Fibroblast of peridontal ligament (primary cell): Measurements from ENCODE around the gene TCIRG1.

ENCODE experiments used
- DNase-seq: peaks from one replicate; pipeline ENCODE4 v3.0.0-alpha.2; 2010; ENCODE audit errors: extremely low read depth

The TCIRG1 gene

DNA sequence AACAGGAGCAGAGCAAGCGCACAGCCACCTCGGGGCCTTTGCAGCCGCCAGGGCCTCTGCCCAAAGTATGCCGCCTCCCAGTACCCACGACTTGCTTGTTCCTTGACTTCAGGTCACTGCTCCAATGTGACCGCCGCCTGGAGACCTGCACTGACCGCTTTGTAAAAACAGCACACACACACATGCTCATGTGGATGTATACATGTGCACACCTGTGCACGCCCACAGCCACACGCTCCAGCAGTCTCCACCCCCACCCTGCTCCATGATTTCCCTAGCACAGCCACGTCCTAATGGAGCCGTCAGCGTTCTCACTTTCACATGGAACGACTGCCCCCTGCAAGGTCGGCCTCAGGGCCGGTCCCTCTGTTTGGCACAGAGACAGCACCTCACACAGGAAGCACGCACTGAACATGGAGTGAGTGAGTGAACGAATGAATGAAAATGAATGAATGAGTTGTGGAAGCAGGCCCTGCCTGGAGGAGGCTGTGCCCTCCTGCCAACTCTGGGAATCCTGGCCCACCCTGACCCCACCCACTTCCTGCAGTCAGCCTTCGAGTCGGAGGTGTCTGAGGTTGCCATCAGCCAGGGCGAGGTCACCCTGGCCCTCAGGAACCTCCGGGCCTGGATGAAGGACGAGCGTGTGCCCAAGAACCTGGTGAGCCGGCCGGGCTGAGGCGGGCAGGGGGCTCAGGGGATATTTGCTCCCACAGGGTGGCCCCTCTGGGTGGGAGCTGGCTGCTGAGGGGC, 20.7 kb upstream of the TCIRG1 start:
- DNase-seq: no peak

DNA sequence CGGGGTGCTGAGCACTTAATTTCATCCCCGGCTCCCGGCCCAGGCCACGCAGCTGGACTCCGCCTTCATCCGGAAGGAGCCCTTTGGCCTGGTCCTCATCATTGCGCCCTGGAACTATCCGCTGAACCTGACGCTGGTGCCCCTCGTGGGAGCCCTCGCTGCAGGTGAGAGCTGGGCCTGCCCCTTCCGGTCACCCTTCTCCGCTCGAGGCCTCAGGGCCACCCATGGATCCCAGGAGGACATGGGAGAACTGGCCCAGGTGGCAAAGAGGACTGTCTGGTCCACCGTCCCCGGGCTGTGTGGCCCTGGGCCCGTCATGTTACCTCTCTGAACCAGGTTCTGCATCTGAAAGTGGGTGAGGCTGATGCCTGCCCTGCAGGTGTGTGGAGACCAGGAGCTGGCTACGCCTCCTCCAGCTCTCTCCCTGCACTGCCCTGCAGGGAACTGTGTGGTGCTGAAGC, 20.1 kb upstream of the TCIRG1 start:
- DNase-seq: no peak

DNA sequence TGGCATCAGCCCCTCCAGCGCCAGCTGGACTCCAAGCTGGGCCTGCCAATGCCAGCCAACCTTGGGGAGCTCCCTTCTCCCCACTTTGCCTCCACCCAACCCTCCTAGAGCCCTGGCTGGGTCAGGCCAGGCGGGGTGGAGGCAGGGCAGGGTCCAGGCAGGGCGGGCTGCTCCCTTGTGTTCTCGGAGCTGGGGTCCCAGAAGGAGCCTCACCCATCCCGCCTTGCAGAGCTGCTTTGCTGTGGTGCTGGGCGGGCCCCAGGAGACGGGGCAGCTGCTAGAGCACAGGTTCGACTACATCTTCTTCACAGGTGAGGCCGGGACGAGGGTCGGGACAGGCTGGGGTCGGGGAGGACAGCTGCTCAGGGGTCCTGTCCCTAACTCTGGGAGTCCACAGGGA, 19.3 kb upstream of the TCIRG1 start:
- no peak for DNase-seq

DNA sequence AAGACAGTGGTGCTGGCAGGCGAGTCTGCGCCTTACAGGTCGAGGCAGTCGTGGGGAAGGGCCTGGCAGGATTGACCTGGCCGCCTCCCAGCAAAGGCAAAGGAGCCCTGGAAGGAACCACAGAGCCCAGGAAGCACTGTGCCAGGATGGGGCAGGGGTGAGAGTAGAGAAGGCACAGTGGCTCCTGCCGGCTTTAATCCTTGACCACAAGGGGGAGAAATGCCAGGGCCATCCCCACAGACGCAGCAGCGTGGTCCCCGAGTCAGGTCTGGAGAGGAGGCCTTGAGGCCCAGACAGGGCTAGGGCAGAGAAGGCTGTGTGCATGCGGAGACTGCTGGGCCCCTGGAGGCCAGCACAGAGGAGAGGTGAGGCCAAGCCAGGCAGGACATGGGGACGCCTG, 18.2 kb upstream of the TCIRG1 start:
- peak; percentile 30 for DNase-seq

DNA sequence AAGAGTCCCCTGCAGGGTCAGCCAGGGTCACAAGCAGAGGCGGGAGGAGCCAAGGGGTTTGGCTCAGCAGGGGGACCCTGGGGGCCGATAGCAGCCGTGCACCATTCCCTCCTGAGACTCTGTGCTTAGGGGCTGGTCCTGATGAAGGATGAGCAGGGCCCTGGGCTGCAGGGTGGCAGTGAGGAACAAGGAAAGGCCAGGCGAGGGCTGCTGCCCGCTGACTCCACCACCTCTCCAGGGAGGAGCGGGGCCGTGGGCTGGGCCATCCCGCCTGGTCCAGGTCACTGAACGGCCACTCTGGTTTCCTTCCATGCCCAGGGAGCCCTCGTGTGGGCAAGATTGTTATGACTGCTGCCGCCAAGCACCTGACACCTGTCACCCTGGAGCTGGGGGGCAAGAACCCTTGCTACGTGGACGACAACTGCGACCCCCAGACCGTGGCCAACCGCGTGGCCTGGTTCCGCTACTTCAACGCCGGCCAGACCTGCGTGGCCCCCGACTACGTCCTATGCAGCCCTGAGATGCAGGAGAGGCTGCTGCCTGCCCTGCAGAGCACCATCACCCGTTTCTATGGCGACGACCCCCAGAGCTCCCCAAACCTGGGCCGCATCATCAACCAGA, 17.5 kb upstream of the TCIRG1 start:
- peak; percentile 10 for DNase-seq

DNA sequence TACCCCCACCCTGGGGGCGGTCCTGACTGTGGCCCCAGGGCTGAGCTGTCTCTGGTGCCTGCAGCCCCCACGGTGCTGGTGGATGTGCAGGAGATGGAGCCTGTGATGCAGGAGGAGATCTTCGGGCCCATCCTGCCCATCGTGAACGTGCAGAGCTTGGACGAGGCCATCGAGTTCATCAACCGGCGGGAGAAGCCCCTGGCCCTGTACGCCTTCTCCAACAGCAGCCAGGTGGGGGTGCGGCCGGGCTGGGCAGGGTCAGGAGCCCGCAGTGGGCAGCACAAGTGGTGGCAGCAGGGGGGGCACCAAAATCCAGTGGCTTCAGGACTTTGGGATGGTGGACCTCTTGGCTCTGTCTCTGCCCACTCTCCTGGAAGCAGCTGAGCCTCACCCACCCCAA, 16.3 kb upstream of the TCIRG1 start:
- DNase-seq: no peak

DNA sequence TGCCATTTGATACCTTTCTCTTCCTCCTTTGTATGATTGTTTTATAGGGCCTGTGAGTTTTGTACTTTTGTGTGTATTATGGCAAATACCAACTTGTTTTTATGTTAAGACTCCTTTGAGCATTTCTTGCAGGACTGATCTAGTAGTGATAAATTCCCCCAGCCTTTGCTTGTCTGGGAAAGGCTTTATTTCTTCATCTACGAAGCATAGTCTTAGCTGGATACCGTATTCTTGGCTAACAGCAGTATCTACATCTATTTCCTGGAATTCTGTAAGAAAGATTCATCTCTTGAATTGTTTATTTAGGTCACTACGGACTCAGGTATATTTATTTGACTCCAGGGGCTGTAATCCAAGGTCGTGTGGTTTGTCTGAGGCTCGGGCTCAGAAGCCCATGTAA, 14.3 kb upstream of the TCIRG1 start:
- no peak for DNase-seq

DNA sequence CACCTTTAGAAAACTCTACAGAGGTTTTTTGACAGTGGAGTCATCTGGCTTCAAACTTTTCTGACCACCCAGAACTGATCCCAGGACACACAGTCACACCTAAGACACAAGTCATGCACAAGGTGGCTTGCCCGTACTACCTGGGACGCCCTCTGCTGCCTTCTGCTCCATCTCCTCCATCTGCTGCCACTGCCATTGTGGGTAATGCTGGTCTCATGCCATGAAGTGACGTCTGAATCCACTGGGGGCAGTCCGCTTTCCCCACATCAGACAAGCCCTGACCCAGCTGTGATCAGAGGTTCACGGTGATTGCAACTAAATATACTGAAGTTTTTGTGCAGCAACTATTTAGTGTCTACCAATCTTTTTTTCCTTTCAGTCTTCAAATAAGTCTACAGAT, 13.8 kb upstream of the TCIRG1 start:
- DNase-seq: peak; percentile 18

DNA sequence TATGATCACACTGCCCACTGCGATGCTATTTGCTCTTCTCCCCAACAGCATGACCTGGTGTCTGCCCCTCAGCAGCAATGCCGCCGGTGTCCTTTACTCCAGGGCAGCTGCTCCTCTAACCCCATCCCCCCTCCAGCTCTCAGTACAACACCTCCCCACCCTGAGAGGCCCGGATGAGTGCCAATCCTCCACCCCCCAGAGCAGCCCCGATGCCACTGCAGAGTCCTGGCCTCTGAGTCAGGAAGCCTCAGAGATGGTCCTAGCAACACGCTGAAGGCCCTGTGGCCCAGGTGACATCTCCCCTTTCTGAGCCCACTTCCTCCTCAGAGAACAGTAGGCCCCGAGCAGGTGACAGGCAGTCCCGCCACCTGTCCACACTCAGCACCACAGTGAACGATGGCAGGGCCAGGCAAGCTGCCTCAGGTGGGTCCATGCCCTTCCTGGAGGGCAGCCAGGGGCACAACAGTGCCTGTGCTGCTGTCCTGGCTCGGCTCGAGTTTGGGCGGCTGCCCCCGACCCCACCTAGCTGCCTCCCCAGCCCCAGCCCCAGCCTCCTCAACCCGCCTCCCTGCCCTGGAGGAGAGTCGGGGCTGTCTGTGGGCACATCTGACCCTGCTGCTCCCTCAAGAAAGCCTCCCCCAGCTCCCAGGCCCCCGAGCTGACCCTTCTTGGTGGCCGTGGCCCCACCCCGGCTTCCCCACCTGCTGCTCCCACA, 12.3 kb upstream of the TCIRG1 start:
- DNase-seq: no peak

DNA sequence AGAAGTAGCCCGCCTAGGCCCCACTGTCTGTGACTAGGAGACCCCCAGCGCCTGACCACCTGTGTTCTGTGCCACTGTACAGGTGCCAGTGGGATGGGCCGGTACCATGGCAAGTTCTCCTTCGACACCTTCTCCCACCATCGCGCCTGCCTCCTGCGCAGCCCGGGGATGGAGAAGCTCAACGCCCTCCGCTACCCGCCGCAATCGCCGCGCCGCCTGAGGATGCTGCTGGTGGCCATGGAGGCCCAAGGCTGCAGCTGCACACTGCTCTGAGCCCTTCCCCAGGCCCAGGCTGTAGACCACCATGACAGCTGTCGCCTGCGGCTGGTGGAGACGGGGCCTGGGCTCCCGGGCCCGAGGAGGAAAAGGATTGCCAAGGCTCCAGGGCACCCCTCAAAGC, 11.2 kb upstream of the TCIRG1 start:
- DNase-seq: no peak

DNA sequence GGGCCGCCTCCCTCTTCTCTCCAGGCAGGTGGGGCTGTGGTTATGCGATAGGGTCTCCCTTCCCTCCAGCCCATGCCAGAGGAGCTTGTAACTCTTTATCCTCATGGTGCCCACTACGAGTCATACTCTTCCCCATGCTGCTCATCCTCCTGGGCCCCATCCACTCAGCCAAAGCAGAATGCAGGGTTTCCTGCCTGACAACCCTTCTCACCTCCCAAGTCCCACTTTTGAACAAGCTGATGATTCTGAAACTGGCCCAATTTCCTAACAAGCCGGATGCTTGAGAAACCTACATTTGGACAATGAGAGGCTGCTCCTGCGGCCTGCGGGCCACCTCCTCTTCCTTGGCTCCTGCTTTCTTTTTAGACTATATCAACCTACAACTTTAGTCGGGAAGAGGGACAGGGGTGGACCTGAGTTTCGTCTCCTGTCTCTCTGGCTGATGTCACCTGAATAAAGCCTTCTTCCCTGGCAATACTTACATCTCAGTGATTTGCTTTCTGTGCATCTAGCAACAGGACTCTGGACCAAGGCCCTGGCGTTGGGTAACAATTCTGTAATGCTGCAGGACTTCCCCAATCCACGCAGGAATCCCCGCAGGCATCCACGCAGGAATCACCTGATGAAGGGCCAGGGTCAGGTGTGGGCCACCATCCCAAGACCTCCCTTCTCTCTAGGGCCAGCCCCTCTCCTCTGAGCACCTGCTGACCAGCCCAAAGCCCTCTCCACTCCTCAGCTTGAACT, 9.9 kb upstream of the TCIRG1 start:
- peak; percentile 17 for DNase-seq

DNA sequence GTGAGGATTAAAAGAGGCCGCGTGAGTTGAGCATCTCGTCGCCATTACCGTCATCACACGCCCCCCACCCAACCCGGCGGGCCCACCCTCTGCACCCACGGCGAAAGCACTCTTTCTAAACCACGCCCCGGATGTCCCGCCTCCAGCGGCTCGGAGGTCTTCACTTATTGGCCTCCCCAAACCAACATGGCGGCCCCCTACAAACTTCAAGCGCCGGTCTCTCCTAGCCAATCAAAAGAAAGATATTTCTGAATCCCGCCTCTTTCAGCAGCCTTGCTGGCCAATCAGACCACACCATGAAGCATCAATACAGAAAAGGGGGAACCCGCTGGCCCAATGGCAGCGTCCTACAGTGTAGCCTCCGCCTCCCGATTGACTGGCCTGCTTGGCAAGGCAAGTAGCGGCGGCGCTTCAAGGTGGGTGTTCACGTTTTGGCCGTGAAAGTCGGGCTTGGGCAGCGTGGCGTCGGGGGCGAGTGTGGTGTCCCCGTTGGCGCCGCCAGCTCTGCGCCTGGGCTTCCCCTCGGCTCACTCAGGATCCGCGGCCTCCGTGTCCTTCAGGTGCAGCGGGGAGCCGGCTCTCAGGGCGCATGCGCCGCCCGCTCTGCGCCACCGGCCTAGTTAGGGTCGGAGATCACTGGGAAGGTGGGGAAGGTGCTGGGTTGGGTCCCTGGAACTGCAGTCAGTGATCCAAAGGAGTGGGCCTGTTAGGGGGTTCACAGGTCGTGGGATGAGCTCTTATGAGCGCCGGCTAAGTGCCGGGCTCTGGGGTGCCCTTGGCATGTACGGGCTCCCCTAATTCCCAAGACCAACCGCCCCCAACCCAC, 8.3 kb upstream of the TCIRG1 start, which contains the start of gene NDUFS8:
Gene NDUFS8, plus strand, starts transcription at position 364 of the 826 bp plus-strand sequence. CDS start 1,471 bp downstream, outside the sequence.
- DNase-seq: peak; percentile 99

DNA sequence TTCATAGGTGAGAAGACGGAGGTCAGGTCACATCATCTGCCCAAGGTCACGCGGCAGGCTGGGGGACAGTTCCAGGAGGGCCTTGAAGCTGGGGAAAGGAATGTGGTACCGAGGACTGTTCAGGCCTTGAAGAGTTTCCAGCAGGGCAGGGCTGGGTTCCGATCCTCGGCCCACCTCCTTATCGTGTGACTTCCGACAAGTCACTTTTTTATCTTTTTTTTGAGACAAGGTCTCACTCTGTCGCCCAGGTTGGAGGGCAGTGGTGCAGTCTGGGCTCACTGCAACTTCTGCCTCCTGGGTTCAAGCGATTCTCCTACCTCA, 7.7 kb upstream of the TCIRG1 start:
- DNase-seq: peak; percentile 38

DNA sequence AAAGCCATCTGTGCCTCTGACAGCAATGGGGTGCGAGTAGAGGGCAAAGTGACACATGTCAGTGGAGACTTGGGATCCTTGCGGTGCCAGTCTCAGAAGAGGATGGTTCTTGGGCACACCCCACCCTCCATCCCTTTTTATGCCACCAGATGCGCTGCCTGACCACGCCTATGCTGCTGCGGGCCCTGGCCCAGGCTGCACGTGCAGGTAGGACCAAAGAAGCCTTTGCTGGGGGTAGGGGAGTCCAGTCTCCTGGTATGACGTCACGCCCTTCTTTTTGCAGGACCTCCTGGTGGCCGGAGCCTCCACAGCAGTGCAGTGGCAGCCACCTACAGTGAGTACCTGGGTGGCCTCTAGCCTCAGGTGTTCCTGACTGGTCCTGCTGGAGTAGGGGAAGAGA, 6.8 kb upstream of the TCIRG1 start:
- no peak for DNase-seq

DNA sequence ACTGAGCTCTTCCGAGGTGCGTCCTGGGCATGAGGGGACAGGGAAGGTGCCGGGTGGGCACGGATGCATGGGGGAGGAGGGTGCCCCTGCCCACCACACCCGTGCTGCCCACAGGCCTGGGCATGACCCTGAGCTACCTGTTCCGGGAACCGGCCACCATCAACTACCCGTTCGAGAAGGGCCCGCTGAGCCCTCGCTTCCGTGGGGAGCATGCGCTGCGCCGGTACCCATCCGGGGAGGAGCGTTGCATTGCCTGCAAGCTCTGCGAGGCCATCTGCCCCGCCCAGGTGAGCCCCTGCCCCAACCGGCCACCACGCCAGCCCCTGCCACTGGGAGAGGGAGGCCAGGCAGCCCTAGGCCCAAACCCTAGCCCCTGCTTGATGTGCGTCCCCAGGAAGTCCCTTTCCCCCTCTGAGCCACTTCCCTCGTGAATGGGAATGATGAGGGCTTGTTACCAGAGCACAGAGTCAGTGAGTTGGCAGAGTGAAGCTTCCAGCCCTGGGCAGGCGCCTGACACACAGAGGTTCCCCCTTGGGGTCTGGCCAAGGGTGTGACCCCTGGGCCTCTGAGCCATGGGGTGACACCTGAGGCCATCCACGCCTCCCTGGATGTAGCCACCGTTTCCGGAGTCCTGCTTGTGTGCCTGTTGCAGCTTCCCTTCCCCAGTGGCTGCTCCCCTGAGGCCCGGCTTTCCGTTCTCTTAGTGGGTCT, 5.7 kb upstream of the TCIRG1 start:
- no peak for DNase-seq

DNA sequence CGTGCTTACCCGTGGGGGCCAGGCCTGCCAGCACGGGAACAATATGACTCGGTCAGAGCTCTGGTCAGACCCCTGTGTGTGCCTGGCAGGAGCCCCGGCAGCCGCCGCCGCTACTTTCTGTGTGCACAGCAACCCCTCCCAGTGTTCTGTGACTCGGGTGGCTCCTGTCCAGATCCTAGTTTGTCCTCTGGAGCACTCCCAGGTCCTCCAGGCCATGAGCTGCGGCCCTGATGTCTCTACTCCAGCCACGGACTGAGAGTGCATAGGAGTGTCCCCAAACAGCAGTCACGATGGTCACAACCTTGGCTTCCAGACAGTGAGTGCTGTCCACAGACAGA, 5.1 kb upstream of the TCIRG1 start:
- no peak for DNase-seq

DNA sequence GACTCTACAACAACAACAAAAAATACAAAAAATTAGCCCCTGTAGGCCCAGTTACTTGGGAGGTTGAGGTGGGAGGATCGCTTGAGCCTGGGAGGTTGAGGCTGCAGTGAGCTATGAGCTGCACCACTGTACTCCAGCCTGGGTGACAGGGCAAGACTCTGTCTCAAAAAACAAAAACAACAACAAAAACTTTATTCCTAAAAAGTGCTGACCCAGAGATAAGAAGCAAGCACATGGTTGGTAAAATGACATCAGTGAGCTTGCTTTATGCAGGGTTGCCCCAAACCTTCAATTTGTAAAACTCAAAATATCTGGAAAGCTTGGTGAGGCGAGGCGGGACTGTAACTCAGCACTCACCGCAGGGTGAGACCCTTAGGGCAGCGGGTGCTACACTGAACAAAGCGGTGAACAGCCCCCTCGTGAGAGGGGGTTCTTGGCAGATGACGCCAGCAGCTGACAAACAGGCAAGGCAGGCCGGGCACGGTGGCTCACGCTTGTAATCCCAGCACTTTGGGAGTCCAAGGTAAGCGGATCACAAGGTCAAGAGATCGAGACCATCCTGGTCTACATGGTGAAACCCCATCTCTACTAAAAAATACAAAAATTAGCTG, 3.5 kb upstream of the TCIRG1 start:
- DNase-seq: no peak

DNA sequence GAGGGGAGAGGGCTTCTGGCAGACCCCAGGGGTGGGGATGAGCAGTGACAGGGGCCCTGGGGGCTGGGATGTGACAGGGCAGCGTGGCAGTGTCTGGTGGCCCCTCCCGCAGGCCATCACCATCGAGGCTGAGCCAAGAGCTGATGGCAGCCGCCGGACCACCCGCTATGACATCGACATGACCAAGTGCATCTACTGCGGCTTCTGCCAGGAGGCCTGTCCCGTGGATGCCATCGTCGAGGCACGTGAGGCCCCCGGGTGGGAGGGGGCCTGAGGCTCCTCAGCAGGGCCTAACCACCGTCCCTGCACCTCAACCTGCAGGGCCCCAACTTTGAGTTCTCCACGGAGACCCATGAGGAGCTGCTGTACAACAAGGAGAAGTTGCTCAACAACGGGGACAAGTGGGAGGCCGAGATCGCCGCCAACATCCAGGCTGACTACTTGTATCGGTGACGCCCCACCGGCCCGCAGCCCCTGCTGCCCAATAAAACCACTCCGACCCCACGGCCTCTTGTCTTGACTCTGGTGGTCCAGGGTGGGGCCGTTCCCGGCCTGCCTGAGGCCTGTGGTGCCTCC, 2.6 kb upstream of the TCIRG1 start:
- no peak for DNase-seq

DNA sequence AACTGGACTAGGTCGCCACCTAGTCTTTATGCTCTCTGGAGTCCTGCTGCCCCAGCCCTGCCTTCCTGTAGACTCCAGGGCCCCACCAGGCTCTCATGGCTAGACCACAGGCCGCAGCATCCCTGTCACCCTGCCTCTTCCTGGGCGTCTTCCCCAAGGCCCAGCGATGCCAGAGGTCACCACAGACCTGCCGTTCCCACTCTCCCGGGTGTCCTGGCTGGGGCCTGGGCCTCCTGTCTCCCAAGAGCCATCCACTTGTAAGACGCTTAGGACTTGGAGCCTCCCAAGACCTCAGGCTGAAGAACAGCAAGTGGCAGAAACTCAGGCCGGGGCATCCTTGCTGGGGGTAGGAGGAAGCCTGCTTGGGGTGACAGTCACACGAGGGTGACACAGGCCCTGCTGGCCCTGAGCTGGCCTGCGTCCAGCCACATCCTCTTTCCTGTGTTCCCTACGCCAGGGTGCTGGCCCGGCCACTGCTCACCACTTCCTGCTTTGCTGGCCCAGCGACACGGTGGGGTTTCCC, 2.0 kb upstream of the TCIRG1 start:
- DNase-seq: no peak
